Fibroblast of lung (primary cell): ENCODE measurements around the gene BABAM2. TPM values are rescaled to one million over a fixed set of nuclear protein-coding genes. Genes with fewer than 3 reads are reported as not detected.

Experiments used
- DNase-seq, 2 donors: peaks; one replicate each; pipeline versions ENCODE4 v3.0.0 to v3.0.0-alpha.2; 2010; ENCODE audit warnings: low read depth in 2 of 2
- H2AFZ ChIP-seq: 2 replicates; pipeline ENCODE4 v1.5.1; 2012; ENCODE audit warnings: low read length, control low read depth, inconsistent platforms
- H3K27ac ChIP-seq: 2 replicates; pipeline ENCODE4 v1.5.1; 2011; ENCODE audit warnings: low read length, control low read depth; ENCODE audit not compliant: insufficient read depth
- H3K27me3 ChIP-seq: 2 replicates; pipeline ENCODE4 v1.5.1; 2011; ENCODE audit warnings: mild to moderate bottlenecking, low read length; ENCODE audit not compliant: control insufficient read depth, insufficient read depth
- H3K36me3 ChIP-seq: 2 replicates; pipeline ENCODE4 v1.5.1; 2011; ENCODE audit warnings: low read length; ENCODE audit not compliant: control insufficient read depth, insufficient read depth
- H3K4me1 ChIP-seq: 2 replicates; pipeline ENCODE4 v1.5.1; 2011; ENCODE audit warnings: low read length; ENCODE audit not compliant: control insufficient read depth, insufficient read depth; ENCODE audit errors: extremely low read depth
- H3K4me2 ChIP-seq: 2 replicates; pipeline ENCODE4 v1.5.1; 2011; ENCODE audit warnings: low read length, control low read depth; ENCODE audit not compliant: insufficient read depth; ENCODE audit errors: extremely low read depth
- H3K4me3 ChIP-seq, 4 experiments: fragments of 200-600 bp in 1 of 4; sonication (generic) in 1 of 4; replicated peaks in 1 of 4; 2 replicates each; pipeline ENCODE4 v1.5.1; 2011 to 2016; ENCODE audit warnings: low read length in 4 of 4, low read depth in 3 of 4, mild to moderate bottlenecking in 3 of 4, control low read depth in 2 of 4, inconsistent platforms in 1 of 4, mixed read lengths in 1 of 4; ENCODE audit not compliant: insufficient read depth in 1 of 4; ENCODE audit errors: control extremely low read depth in 1 of 4
- H3K79me2 ChIP-seq: 2 replicates; pipeline ENCODE4 v1.5.1; 2012; ENCODE audit warnings: mild to moderate bottlenecking, low read length, inconsistent platforms; ENCODE audit not compliant: control insufficient read depth, insufficient read depth
- H3K9ac ChIP-seq: 2 replicates; pipeline ENCODE4 v1.5.1; 2011; ENCODE audit warnings: mild to moderate bottlenecking, low read length, control low read depth; ENCODE audit not compliant: insufficient read depth
- H3K9me3 ChIP-seq: 2 replicates; pipeline ENCODE4 v1.5.1; 2012; ENCODE audit warnings: low read depth, low read length; ENCODE audit not compliant: control insufficient read depth, insufficient read depth
- H4K20me1 ChIP-seq: 2 replicates; pipeline ENCODE4 v1.5.1; 2011; ENCODE audit warnings: low read length; ENCODE audit not compliant: control insufficient read depth, insufficient read depth; ENCODE audit errors: extremely low read depth
- CTCF ChIP-seq, 2 donors: IDR thresholded peaks in 1 of 2; conservative IDR thresholded peaks in 1 of 2; 1 replicate in 1 of 2; 2 replicates in 1 of 2; pipeline ENCODE4 v1.5.1; 2011 to 2012; ENCODE audit warnings: low read length in 2 of 2, control low read depth in 1 of 2, inconsistent platforms in 1 of 2, low read depth in 1 of 2, mild to moderate bottlenecking in 1 of 2
- EZH2 ChIP-seq: IDR thresholded peaks from 2 replicates; pipeline ENCODE4 v1.5.1; 2012; ENCODE audit warnings: low read length, control low read depth, mild to moderate bottlenecking; ENCODE audit errors: missing control alignments
- polyA plus RNA-seq, 2 donors: library from polyadenylated mRNA; depleted of rRNA in 1 of 2; stranded (reverse) in 1 of 2; unstranded in 1 of 2; fragments of >200 nt; gene quantifications; 2 replicates each; pipeline ENCODE4 v1.2.1, GENCODE V29; 2011 to 2012; ENCODE audit warnings: missing spikeins in 1 of 2
- total RNA-seq: library from RNA; depleted of rRNA; stranded (reverse); fragments of >200 nt; gene quantifications from 2 replicates; pipeline ENCODE4 v1.2.1, GENCODE V29; 2014

BABAM2 gene
- total and polyA plus RNA-seq, 2 donors (not counting 1 experiment from before 2014, with no cell fraction given), result 25.6 to 33.4 TPM

- H3K4me1 ChIP-seq, result no peaks in the 10 kb centered on the region
- H2AFZ ChIP-seq, result no peak overlapping the region
- H4K20me1 ChIP-seq, result no peaks in the 10 kb centered on the region
- H3K79me2 ChIP-seq, result no peaks in the 10 kb centered on the region
- H3K9me3 ChIP-seq, result no peaks in the 10 kb centered on the region
- H3K36me3 ChIP-seq, result no peaks in the 10 kb centered on the region
- no peaks in the 10 kb centered on the region for H3K27me3 ChIP-seq
- no peak overlapping the region for H3K27ac ChIP-seq
- no peak overlapping the region for H3K4me3 ChIP-seq
- no peak for TF ChIP-seq EZH2
- no peak overlapping the region for H3K4me2 ChIP-seq
- H3K9ac ChIP-seq, result no peak overlapping the region
- DNase-seq, result no peak
These were observed 183.6 kb downstream of the BABAM2 start for GRCh38 chr2:28074137-28074536.

- no peaks in the 10 kb centered on the region for H3K4me1 ChIP-seq
- no peak overlapping the region for H3K27ac ChIP-seq
- H2AFZ ChIP-seq, result no peak overlapping the region
- H3K4me2 ChIP-seq, result no peak overlapping the region
- DNase-seq, result peak; percentile 50 to 77
- no peaks in the 10 kb centered on the region for H3K36me3 ChIP-seq
- TF ChIP-seq CTCF (conservative IDR thresholded peaks at IDR 0.05 in 1 of 2, IDR thresholded peaks at IDR 0.05 in 1 of 2; ENCODE audit: low read depth in 1 of 2, low read length in 2 of 2), result no peak
- TF ChIP-seq EZH2, result no peak
- no peaks in the 10 kb centered on the region for H3K9me3 ChIP-seq
- no peaks in the 10 kb centered on the region for H3K27me3 ChIP-seq
- no peaks in the 10 kb centered on the region for H4K20me1 ChIP-seq
- no peaks in the 10 kb centered on the region for H3K79me2 ChIP-seq
- H3K9ac ChIP-seq, result no peak overlapping the region
- no peak overlapping the region for H3K4me3 ChIP-seq
These were observed 190.4 kb downstream of the BABAM2 start for GRCh38 chr2:28080911-28081310.

- H3K9ac ChIP-seq, result no peak overlapping the region
- H3K4me1 ChIP-seq, result no peaks in the 10 kb centered on the region
- H3K27ac ChIP-seq, result no peak overlapping the region
- no peaks in the 10 kb centered on the region for H3K27me3 ChIP-seq
- no peaks in the 10 kb centered on the region for H3K9me3 ChIP-seq
- no peaks in the 10 kb centered on the region for H4K20me1 ChIP-seq
- H3K4me3 ChIP-seq, result no peak overlapping the region
- DNase-seq, result peak in 1 of 2 donors; percentile 88
- no peak for TF ChIP-seq EZH2
- TF ChIP-seq CTCF (conservative IDR thresholded peaks at IDR 0.05 in 1 of 2, IDR thresholded peaks at IDR 0.05 in 1 of 2; ENCODE audit: low read depth in 1 of 2, low read length in 2 of 2), result no peak
- no peaks in the 10 kb centered on the region for H3K79me2 ChIP-seq
- H3K4me2 ChIP-seq, result no peak overlapping the region
- H2AFZ ChIP-seq, result no peak overlapping the region
- H3K36me3 ChIP-seq, result no peaks in the 10 kb centered on the region
These were observed 191.6 kb downstream of the BABAM2 start for GRCh38 chr2:28082131-28082530.
